Astrocyte of the spinal cord (primary cell): ENCODE measurements around the gene FBXL7.

Experiments used
- DNase-seq: peaks from one replicate; pipeline ENCODE4 v3.0.0; 2011; ENCODE audit warnings: low read depth, low spot score
- H3K4me3 ChIP-seq: 2 replicates; pipeline ENCODE4 v1.5.1; 2011; ENCODE audit warnings: low read depth, mild to moderate bottlenecking, low read length, moderate library complexity
- in situ Hi-C: cut with HindIII; loops from 2 replicates; pipeline ENCODE4 v1.10.0; 2017; ENCODE audit warnings: low sequenced_read_pairs
- TF ChIP-seq, protein P1 (sequence below): IDR thresholded peaks from 2 replicates; pipeline ENCODE4 v1.5.1; 2012; ENCODE audit warnings: low read depth, mild to moderate bottlenecking, low read length, inconsistent platforms

Gene FBXL7

GRCh38 chr5:15585128-15585527, 85.1 kb downstream of the FBXL7 start:
- TF ChIP-seq, protein P1, sequence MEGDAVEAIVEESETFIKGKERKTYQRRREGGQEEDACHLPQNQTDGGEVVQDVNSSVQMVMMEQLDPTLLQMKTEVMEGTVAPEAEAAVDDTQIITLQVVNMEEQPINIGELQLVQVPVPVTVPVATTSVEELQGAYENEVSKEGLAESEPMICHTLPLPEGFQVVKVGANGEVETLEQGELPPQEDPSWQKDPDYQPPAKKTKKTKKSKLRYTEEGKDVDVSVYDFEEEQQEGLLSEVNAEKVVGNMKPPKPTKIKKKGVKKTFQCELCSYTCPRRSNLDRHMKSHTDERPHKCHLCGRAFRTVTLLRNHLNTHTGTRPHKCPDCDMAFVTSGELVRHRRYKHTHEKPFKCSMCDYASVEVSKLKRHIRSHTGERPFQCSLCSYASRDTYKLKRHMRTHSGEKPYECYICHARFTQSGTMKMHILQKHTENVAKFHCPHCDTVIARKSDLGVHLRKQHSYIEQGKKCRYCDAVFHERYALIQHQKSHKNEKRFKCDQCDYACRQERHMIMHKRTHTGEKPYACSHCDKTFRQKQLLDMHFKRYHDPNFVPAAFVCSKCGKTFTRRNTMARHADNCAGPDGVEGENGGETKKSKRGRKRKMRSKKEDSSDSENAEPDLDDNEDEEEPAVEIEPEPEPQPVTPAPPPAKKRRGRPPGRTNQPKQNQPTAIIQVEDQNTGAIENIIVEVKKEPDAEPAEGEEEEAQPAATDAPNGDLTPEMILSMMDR, result no peak
- DNase-seq, result no peak
- in situ Hi-C loops, result no loop called here
- H3K4me3 ChIP-seq, result no peak overlapping the region

- no peak for DNase-seq
- in situ Hi-C loops, result no loop called here
- TF ChIP-seq, protein P1, result no peak
- H3K4me3 ChIP-seq, result no peak overlapping the region
These were observed 86.0 kb downstream of the FBXL7 start for GRCh38 chr5:15585841-15586591.

DNA sequence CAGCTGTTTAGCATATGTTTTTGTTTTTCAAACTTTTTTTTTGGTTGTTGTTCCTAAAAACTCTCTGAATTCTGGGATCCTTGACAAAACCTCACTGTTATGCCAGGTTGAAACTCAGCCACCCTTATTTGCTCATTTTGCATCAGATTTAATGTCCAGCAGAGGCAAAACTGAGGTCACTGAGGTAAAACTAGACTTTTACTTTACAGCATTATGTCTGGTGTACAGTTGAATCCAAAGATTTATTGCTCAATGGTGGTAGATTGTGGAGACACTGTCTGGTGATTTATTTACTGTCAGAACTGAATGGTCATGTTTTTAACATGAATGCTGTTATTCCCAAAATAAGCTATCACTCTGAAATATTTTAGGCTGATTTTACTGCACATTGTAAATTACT, 87.9 kb downstream of the FBXL7 start:
- TF ChIP-seq, protein P1, result no peak
- H3K4me3 ChIP-seq, result no peak overlapping the region
- in situ Hi-C loops, result no loop called here
- DNase-seq, result no peak

- no peak overlapping the region for H3K4me3 ChIP-seq
- in situ Hi-C loops, result no loop called here
- TF ChIP-seq, protein P1, result no peak
- DNase-seq, result no peak
These were observed 92.7 kb downstream of the FBXL7 start for GRCh38 chr5:15592728-15593127.

GRCh38 chr5:15594977-15595568, 95.1 kb downstream of the FBXL7 start:
- DNase-seq, result no peak
- TF ChIP-seq, protein P1, result no peak
- in situ Hi-C loops, result no loop called here
- H3K4me3 ChIP-seq, result no peak overlapping the region

- TF ChIP-seq, protein P1, result no peak
- in situ Hi-C loops, result no loop called here
These were observed 95.9 kb downstream of the FBXL7 start for GRCh38 chr5:15595929-15596328.

More at GRCh38 chr5:15595929-15596328, 95.9 kb downstream of the FBXL7 start:
- no peak overlapping the region for H3K4me3 ChIP-seq
- no peak for DNase-seq
